Measurements from ENCODE around the gene PPARGC1A. TPM values are rescaled to one million over a fixed set of nuclear protein-coding genes. Genes with fewer than 3 reads are reported as not detected.

Gene PPARGC1A
- total and polyA plus RNA-seq, 7 experiments from 2014 or later: not detected

GRCh38 chr4:23769406-23769805 is 120.4 kb downstream of the PPARGC1A start:
- no peaks in the 10 kb centered on the region for H3K27me3 Mint-ChIP-seq
- CTCF ChIA-PET: interaction anchor here (0.7 kb wide), 1 partner anchor 1825 kb away, joined by 3 read pairs; no protein-coding TSS in a partner anchor
- no peak overlapping the region for H3K27ac ChIP-seq (ENCODE audit: low read depth, low read length)
- intact Hi-C loops (cut with micrococcal nuclease): no loop called here
- H3K27me3 ChIP-seq (ENCODE audit: control insufficient read depth in 2 of 2, insufficient read depth in 2 of 2, low read length in 2 of 2): no peaks in the 10 kb centered on the region
- no peaks in the 10 kb centered on the region for H3K4me1 ChIP-seq (ENCODE audit: control insufficient read depth in 2 of 2, insufficient read depth in 2 of 2, low read length in 2 of 2)
- no peak for ATAC-seq
- H3K9me3 Mint-ChIP-seq: peaks cover 0 to 8% (median 0%) of the 10 kb centered on the region in 11 donors
- no peak overlapping the region for H3K4me3 Mint-ChIP-seq
- no peaks in the 10 kb centered on the region for H3K36me3 ChIP-seq (ENCODE audit: control insufficient read depth in 2 of 3, insufficient read depth in 3 of 3, low read length in 3 of 3)
- no peaks in the 10 kb centered on the region for H3K4me1 Mint-ChIP-seq
- H3K27ac Mint-ChIP-seq: no peak overlapping the region
- no peaks in the 10 kb centered on the region for H3K9me3 ChIP-seq (ENCODE audit: control insufficient read depth in 2 of 3, low read length in 3 of 3)
- POLR2A ChIA-PET: no interaction called here
- no peak for DNase-seq
- no peak overlapping the region for H3K4me3 ChIP-seq (ENCODE audit: low read length)
- H3K36me3 Mint-ChIP-seq: no peaks in the 10 kb centered on the region

GRCh38 chr4:23768541-23768940 is 121.3 kb downstream of the PPARGC1A start:
- H3K4me1 Mint-ChIP-seq: no peaks in the 10 kb centered on the region
- H3K27me3 Mint-ChIP-seq: no peaks in the 10 kb centered on the region
- CTCF ChIA-PET: no interaction called here
- no peak overlapping the region for H3K27ac Mint-ChIP-seq
- Histone ChIP-seq H3K27me3 (ENCODE audit: control insufficient read depth in 2 of 2, insufficient read depth in 2 of 2, low read length in 2 of 2) (no peaks in the 10 kb centered on the region), H3K4me1 (ENCODE audit: control insufficient read depth in 2 of 2, insufficient read depth in 2 of 2, low read length in 2 of 2) (no peaks in the 10 kb centered on the region), H3K36me3 (ENCODE audit: control insufficient read depth in 2 of 3, insufficient read depth in 3 of 3, low read length in 3 of 3) (no peaks in the 10 kb centered on the region), H3K4me3 (ENCODE audit: low read length) (no peak overlapping the region), H3K9me3 (ENCODE audit: control insufficient read depth in 2 of 3, low read length in 3 of 3) (no peaks in the 10 kb centered on the region), H3K27ac (ENCODE audit: low read depth, low read length) (no peak overlapping the region)
- DNase-seq (no peak), ATAC-seq (no peak)
- intact Hi-C loops (cut with micrococcal nuclease): no loop called here
- POLR2A ChIA-PET: no interaction called here
- H3K36me3 Mint-ChIP-seq: no peaks in the 10 kb centered on the region
- no peak overlapping the region for H3K4me3 Mint-ChIP-seq
- H3K9me3 Mint-ChIP-seq: peaks cover 0 to 8% (median 0%) of the 10 kb centered on the region in 11 donors

GRCh38 chr4:23766344-23766743 is 123.5 kb downstream of the PPARGC1A start:
- POLR2A ChIA-PET: no interaction called here

GRCh38 chr4:23763559-23763958 is 126.3 kb downstream of the PPARGC1A start:
- no peaks in the 10 kb centered on the region for H3K27me3 Mint-ChIP-seq
- intact Hi-C loops (cut with micrococcal nuclease): no loop called here
- Histone ChIP-seq H3K27me3 (ENCODE audit: control insufficient read depth in 2 of 2, insufficient read depth in 2 of 2, low read length in 2 of 2) (no peaks in the 10 kb centered on the region), H3K4me1 (ENCODE audit: control insufficient read depth in 2 of 2, insufficient read depth in 2 of 2, low read length in 2 of 2) (no peaks in the 10 kb centered on the region), H3K4me3 (ENCODE audit: low read length) (no peak overlapping the region), H3K36me3 (ENCODE audit: control insufficient read depth in 2 of 3, insufficient read depth in 3 of 3, low read length in 3 of 3) (no peaks in the 10 kb centered on the region), H3K27ac (ENCODE audit: low read depth, low read length) (no peak overlapping the region), H3K9me3 (ENCODE audit: control insufficient read depth in 2 of 3, low read length in 3 of 3) (no peaks in the 10 kb centered on the region)
- ChIA-PET CTCF (no interaction called here), POLR2A (no interaction called here)
- H3K4me3 Mint-ChIP-seq: no peak overlapping the region
- no peak overlapping the region for H3K27ac Mint-ChIP-seq
- no peak for ATAC-seq
- DNase-seq: no peak
- no peaks in the 10 kb centered on the region for H3K36me3 Mint-ChIP-seq
- H3K9me3 Mint-ChIP-seq: peaks cover 0 to 21% (median 0%) of the 10 kb centered on the region in 11 donors
- H3K4me1 Mint-ChIP-seq: no peaks in the 10 kb centered on the region

More at GRCh38 chr4:23766344-23766743, 123.5 kb downstream of the PPARGC1A start:
- H3K27me3 Mint-ChIP-seq: no peaks in the 10 kb centered on the region
- CTCF ChIA-PET: no interaction called here
- intact Hi-C loops (cut with micrococcal nuclease): no loop called here
- Histone ChIP-seq H3K9me3 (ENCODE audit: control insufficient read depth in 2 of 3, low read length in 3 of 3) (no peaks in the 10 kb centered on the region), H3K36me3 (ENCODE audit: control insufficient read depth in 2 of 3, insufficient read depth in 3 of 3, low read length in 3 of 3) (no peaks in the 10 kb centered on the region), H3K27ac (ENCODE audit: low read depth, low read length) (no peak overlapping the region), H3K4me1 (ENCODE audit: control insufficient read depth in 2 of 2, insufficient read depth in 2 of 2, low read length in 2 of 2) (no peaks in the 10 kb centered on the region), H3K27me3 (ENCODE audit: control insufficient read depth in 2 of 2, insufficient read depth in 2 of 2, low read length in 2 of 2) (no peaks in the 10 kb centered on the region), H3K4me3 (ENCODE audit: low read length) (no peak overlapping the region)
- DNase-seq (no peak), ATAC-seq (no peak)
- no peaks in the 10 kb centered on the region for H3K4me1 Mint-ChIP-seq
- no peak overlapping the region for H3K27ac Mint-ChIP-seq
- H3K4me3 Mint-ChIP-seq: no peak overlapping the region
- peaks cover 0 to 12% (median 0%) of the 10 kb centered on the region in 11 donors for H3K9me3 Mint-ChIP-seq
- no peaks in the 10 kb centered on the region for H3K36me3 Mint-ChIP-seq

GRCh38 chr4:23762551-23762950 is 127.3 kb downstream of the PPARGC1A start:
- CTCF ChIA-PET: no interaction called here
- H3K4me1 ChIP-seq (ENCODE audit: control insufficient read depth in 2 of 2, insufficient read depth in 2 of 2, low read length in 2 of 2): no peaks in the 10 kb centered on the region
- no peak overlapping the region for H3K4me3 Mint-ChIP-seq
- H3K36me3 Mint-ChIP-seq: no peaks in the 10 kb centered on the region
- POLR2A ChIA-PET: no interaction called here
- H3K4me1 Mint-ChIP-seq: no peaks in the 10 kb centered on the region
- H3K4me3 ChIP-seq (ENCODE audit: low read length): no peak overlapping the region
- no peaks in the 10 kb centered on the region for H3K36me3 ChIP-seq (ENCODE audit: control insufficient read depth in 2 of 3, insufficient read depth in 3 of 3, low read length in 3 of 3)
- no peaks in the 10 kb centered on the region for H3K27me3 ChIP-seq (ENCODE audit: control insufficient read depth in 2 of 2, insufficient read depth in 2 of 2, low read length in 2 of 2)
- H3K27ac Mint-ChIP-seq: no peak overlapping the region
- H3K27me3 Mint-ChIP-seq: no peaks in the 10 kb centered on the region
- no peak overlapping the region for H3K27ac ChIP-seq (ENCODE audit: low read depth, low read length)
- ATAC-seq (no peak), DNase-seq (no peak)
- intact Hi-C loops (cut with micrococcal nuclease): no loop called here
- H3K9me3 ChIP-seq (ENCODE audit: control insufficient read depth in 2 of 3, low read length in 3 of 3): no peaks in the 10 kb centered on the region
- H3K9me3 Mint-ChIP-seq: peaks cover 0 to 15% (median 0%) of the 10 kb centered on the region in 11 donors

- ATAC-seq (no peak), DNase-seq (no peak)
- no peaks in the 10 kb centered on the region for H3K27me3 ChIP-seq (ENCODE audit: control insufficient read depth in 2 of 2, insufficient read depth in 2 of 2, low read length in 2 of 2)
- no peak overlapping the region for H3K4me3 ChIP-seq (ENCODE audit: low read length)
- no peaks in the 10 kb centered on the region for H3K4me1 ChIP-seq (ENCODE audit: control insufficient read depth in 2 of 2, insufficient read depth in 2 of 2, low read length in 2 of 2)
- H3K36me3 Mint-ChIP-seq: no peaks in the 10 kb centered on the region
- no peaks in the 10 kb centered on the region for H3K4me1 Mint-ChIP-seq
- H3K36me3 ChIP-seq (ENCODE audit: control insufficient read depth in 2 of 3, insufficient read depth in 3 of 3, low read length in 3 of 3): no peaks in the 10 kb centered on the region
- peaks cover 0 to 18% (median 0%) of the 10 kb centered on the region in 11 donors for H3K9me3 Mint-ChIP-seq
- H3K27ac Mint-ChIP-seq: no peak overlapping the region
- POLR2A ChIA-PET: no interaction called here
- H3K27ac ChIP-seq (ENCODE audit: low read depth, low read length): no peak overlapping the region
- H3K4me3 Mint-ChIP-seq: no peak overlapping the region
- CTCF ChIA-PET: no interaction called here
- H3K9me3 ChIP-seq (ENCODE audit: control insufficient read depth in 2 of 3, low read length in 3 of 3): no peaks in the 10 kb centered on the region
- intact Hi-C loops (cut with micrococcal nuclease): no loop called here
- H3K27me3 Mint-ChIP-seq: no peaks in the 10 kb centered on the region
Observed at GRCh38 chr4:23759066-23759465, 130.8 kb downstream of the PPARGC1A start.

GRCh38 chr4:23754688-23755087 is 135.2 kb downstream of the PPARGC1A start:
- Mint-ChIP-seq H3K27ac (no peak overlapping the region), H3K4me1 (no peaks in the 10 kb centered on the region), H3K9me3 (peaks cover 0 to 18% (median 0%) of the 10 kb centered on the region in 11 donors), H3K4me3 (no peak overlapping the region), H3K36me3 (no peaks in the 10 kb centered on the region), H3K27me3 (peaks cover 0 to 4% (median 0%) of the 10 kb centered on the region in 5 donors)
- Histone ChIP-seq H3K27ac (ENCODE audit: low read depth, low read length) (no peak overlapping the region), H3K4me1 (ENCODE audit: control insufficient read depth in 2 of 2, insufficient read depth in 2 of 2, low read length in 2 of 2) (no peaks in the 10 kb centered on the region), H3K27me3 (ENCODE audit: control insufficient read depth in 2 of 2, insufficient read depth in 2 of 2, low read length in 2 of 2) (no peaks in the 10 kb centered on the region), H3K9me3 (ENCODE audit: control insufficient read depth in 2 of 3, low read length in 3 of 3) (no peaks in the 10 kb centered on the region), H3K36me3 (ENCODE audit: control insufficient read depth in 2 of 3, insufficient read depth in 3 of 3, low read length in 3 of 3) (no peaks in the 10 kb centered on the region), H3K4me3 (ENCODE audit: low read length) (no peak overlapping the region)
- ChIA-PET CTCF (no interaction called here), POLR2A (no interaction called here)
- no peak for DNase-seq
- intact Hi-C loops (cut with micrococcal nuclease): no loop called here
- no peak for ATAC-seq
